Panc1 (cell line): ENCODE results near the gene EEA1.

Experiments
- CTCF ChIP-seq: fragments of 450-650 bp; IDR thresholded peaks from 2 replicates; pipeline ENCODE4 v1.5.1; 2017; ENCODE audit warnings: mild to moderate bottlenecking
- POLR2AphosphoS5 ChIP-seq: IDR thresholded peaks from 2 replicates; pipeline ENCODE4 v1.6.1; 2012; ENCODE audit warnings: mild to moderate bottlenecking, low read depth, low read length, moderate library complexity
- REST ChIP-seq, 2 experiments: IDR thresholded peaks; 2 replicates each; pipeline ENCODE4 v1.6.1; 2011 to 2012; ENCODE audit warnings: low read depth in 2 of 2, control low read depth in 1 of 2, low read length in 1 of 2, mild to moderate bottlenecking in 1 of 2, moderate library complexity in 1 of 2; ENCODE audit not compliant: insufficient read depth in 1 of 2
- SIN3A ChIP-seq: IDR thresholded peaks from 2 replicates; pipeline ENCODE4 v1.6.1; 2012; ENCODE audit warnings: low read depth, mild to moderate bottlenecking, low read length, moderate library complexity, borderline replicate concordance; ENCODE audit not compliant: insufficient read depth
- TCF7L2 ChIP-seq: IDR thresholded peaks from 2 replicates; pipeline ENCODE4 v1.6.1; 2011; ENCODE audit warnings: mild to moderate bottlenecking, low read depth, low read length, inconsistent platforms

- TF ChIP-seq POLR2AphosphoS5 (no peak), CTCF (no peak), SIN3A (no peak), REST (IDR thresholded peaks at IDR 0.05; ENCODE audit: insufficient read depth in 1 of 2, low read depth in 2 of 2, low read length in 1 of 2) (no peak), TCF7L2 (no peak)
Observed at GRCh38 chr12:92743026-92743425, 186.1 kb downstream of the EEA1 start.
